ENCODE measurements around the gene IQSEC1.

IQSEC1 gene

GRCh38 chr3:13071695-13072094, 1.5 kb downstream of the IQSEC1 start:
- Mint-ChIP-seq H3K36me3 (ENCODE audit: low read depth) (peaks cover 2% of the 10 kb centered on the region), H3K4me1 (ENCODE audit: low read depth) (peaks cover 37% of the 10 kb centered on the region), H3K4me3 (no peak overlapping the region), H3K27me3 (ENCODE audit: low read depth) (peaks cover 29% of the 10 kb centered on the region), H3K27ac (no peak overlapping the region), H3K9me3 (no peaks in the 10 kb centered on the region)

DNA sequence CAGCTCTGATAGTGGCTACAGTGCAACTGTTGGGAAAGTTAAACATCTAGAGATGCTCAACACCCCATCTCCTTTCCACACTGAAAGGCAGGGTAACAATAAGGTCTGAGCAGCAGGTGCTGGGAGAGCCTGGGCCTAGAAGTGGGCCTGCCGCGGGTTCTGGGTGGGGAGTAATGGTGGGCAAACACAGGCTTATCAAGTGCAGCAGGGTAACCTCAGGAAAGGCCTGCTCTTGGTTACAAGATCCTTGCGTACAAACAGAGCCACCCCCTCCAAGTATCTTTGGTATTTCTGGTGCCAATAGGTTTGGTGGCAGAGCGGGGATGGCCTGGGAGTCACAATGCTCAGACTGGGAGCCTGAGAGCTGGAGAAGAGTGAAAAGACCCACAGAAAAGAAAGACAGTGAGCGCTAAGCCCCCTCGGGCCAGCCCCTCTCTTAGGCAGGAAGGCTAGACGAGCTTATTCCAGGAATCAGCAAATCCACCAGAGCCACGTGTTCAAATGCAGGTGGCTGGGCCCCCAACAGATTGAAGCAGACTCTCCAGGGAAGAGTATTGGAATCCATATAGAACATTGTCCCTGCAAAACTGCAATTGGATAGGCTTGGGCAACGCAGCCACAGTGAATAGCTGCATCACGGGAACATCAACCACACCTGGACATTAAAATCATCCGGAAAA, 2.7 kb downstream of the IQSEC1 start:
- peak overlapping the region; percentile 92 for H3K27ac Mint-ChIP-seq

GRCh38 chr3:13069495-13069894, 3.7 kb downstream of the IQSEC1 start:
- Mint-ChIP-seq H3K4me1 (ENCODE audit: low read depth) (peaks cover 43% of the 10 kb centered on the region), H3K27me3 (ENCODE audit: low read depth) (peaks cover 10% of the 10 kb centered on the region), H3K4me3 (peak overlapping the region; percentile 56), H3K9me3 (no peaks in the 10 kb centered on the region), H3K36me3 (ENCODE audit: low read depth) (peaks cover 2% of the 10 kb centered on the region), H3K27ac (peak overlapping the region; percentile 92)

More for the DNA sequence above, 2.7 kb downstream of the IQSEC1 start:
- H3K9me3 Mint-ChIP-seq = no peaks in the 10 kb centered on the region
- H3K4me1 Mint-ChIP-seq (ENCODE audit: low read depth) = peaks cover 40% of the 10 kb centered on the region
- peak overlapping the region; percentile 56 for H3K4me3 Mint-ChIP-seq
- H3K27me3 Mint-ChIP-seq (ENCODE audit: low read depth) = peaks cover 20% of the 10 kb centered on the region
- peaks cover 2% of the 10 kb centered on the region for H3K36me3 Mint-ChIP-seq (ENCODE audit: low read depth)

- Mint-ChIP-seq H3K27me3 (ENCODE audit: low read depth) (no peaks in the 10 kb centered on the region), H3K36me3 (ENCODE audit: low read depth) (peaks cover 5% of the 10 kb centered on the region), H3K4me1 (ENCODE audit: low read depth) (peaks cover 38% of the 10 kb centered on the region), H3K27ac (peak overlapping the region; percentile 92), H3K9me3 (no peaks in the 10 kb centered on the region), H3K4me3 (no peak overlapping the region)
These were observed 4.8 kb downstream of the IQSEC1 start for GRCh38 chr3:13068269-13069010.

DNA sequence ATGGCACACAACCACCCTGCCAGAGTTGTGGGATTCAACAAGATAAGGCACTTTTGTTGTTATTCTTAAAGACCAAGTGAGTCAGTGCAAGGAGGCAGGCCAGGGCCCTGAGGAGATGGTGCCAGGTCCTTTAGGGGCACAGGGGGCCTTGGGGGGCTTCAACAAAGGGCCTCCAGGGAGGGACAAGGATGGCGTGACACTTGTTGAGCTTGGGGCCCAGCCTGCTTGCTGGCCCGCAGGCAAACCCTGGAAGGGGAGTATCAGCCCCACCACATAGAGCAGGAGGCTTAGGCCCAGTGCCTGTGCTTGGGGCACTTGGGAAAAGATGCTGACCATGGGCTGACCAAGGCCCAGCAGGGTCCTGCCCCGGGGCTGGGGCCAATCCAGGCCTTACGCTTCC, 5.5 kb downstream of the IQSEC1 start:
- no peak overlapping the region for H3K4me3 Mint-ChIP-seq
- H3K4me1 Mint-ChIP-seq (ENCODE audit: low read depth) = peaks cover 37% of the 10 kb centered on the region
- H3K36me3 Mint-ChIP-seq (ENCODE audit: low read depth) = peaks cover 7% of the 10 kb centered on the region
- H3K27ac Mint-ChIP-seq = peak overlapping the region; percentile 45
- H3K27me3 Mint-ChIP-seq (ENCODE audit: low read depth) = no peaks in the 10 kb centered on the region
- H3K9me3 Mint-ChIP-seq = no peaks in the 10 kb centered on the region

DNA sequence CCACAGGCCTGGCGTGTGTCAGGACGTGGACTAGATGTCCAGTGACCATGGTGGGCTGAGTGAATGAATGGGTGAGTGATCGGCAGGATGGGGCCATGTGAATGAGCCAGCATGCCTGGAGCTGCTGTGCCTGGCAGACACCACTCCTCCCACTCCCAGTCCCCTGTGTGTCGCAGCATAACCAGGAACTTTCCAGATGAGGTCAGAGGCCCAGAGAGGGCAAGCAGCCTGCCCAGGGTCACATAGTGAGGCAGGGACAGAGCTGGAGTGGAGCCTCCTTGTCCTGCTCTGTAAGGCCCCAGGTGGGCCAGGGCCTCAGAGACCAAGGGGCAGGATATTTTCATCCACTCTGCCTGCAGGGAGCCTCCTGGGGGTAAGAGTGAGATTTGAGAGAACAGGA, 6.4 kb downstream of the IQSEC1 start:
- Mint-ChIP-seq H3K4me1 (ENCODE audit: low read depth) (peaks cover 36% of the 10 kb centered on the region), H3K27ac (peak overlapping the region; percentile 68), H3K9me3 (no peaks in the 10 kb centered on the region), H3K36me3 (ENCODE audit: low read depth) (peaks cover 7% of the 10 kb centered on the region), H3K4me3 (no peak overlapping the region), H3K27me3 (ENCODE audit: low read depth) (no peaks in the 10 kb centered on the region)

DNA sequence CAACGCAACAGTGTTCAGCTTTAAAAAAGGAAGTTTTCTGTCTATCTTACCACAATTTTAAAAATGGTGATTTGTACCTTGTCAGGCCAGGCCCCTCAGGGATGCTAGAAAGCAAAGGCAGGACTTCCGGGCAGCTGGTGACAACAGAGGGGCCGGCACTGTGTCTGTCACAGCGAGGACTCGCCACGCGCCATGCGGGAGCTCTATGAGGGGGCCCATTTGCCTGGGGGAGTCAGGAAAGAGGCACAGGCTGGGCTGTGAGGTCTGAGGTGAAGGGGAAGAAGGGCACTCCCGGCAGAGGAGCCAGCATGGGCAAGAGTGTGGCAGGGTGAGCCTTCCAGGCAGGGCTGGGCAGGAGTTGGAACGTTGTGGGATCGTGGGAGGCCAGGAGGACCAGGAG, 7.0 kb downstream of the IQSEC1 start:
- peaks cover 36% of the 10 kb centered on the region for H3K4me1 Mint-ChIP-seq (ENCODE audit: low read depth)

GRCh38 chr3:13065727-13066126, 7.5 kb downstream of the IQSEC1 start:
- Mint-ChIP-seq H3K27me3 (ENCODE audit: low read depth) (no peaks in the 10 kb centered on the region), H3K27ac (peak overlapping the region; percentile 2), H3K36me3 (ENCODE audit: low read depth) (peaks cover 7% of the 10 kb centered on the region), H3K4me3 (no peak overlapping the region), H3K4me1 (ENCODE audit: low read depth) (peaks cover 32% of the 10 kb centered on the region), H3K9me3 (no peaks in the 10 kb centered on the region)

More for the DNA sequence above, 7.0 kb downstream of the IQSEC1 start:
- no peak overlapping the region for H3K4me3 Mint-ChIP-seq
- H3K27ac Mint-ChIP-seq = peak overlapping the region; percentile 18
- peaks cover 7% of the 10 kb centered on the region for H3K36me3 Mint-ChIP-seq (ENCODE audit: low read depth)
- no peaks in the 10 kb centered on the region for H3K27me3 Mint-ChIP-seq (ENCODE audit: low read depth)
- H3K9me3 Mint-ChIP-seq = no peaks in the 10 kb centered on the region

- Mint-ChIP-seq H3K4me3 (no peak overlapping the region), H3K9me3 (no peaks in the 10 kb centered on the region), H3K27ac (no peak overlapping the region), H3K27me3 (ENCODE audit: low read depth) (no peaks in the 10 kb centered on the region), H3K36me3 (ENCODE audit: low read depth) (peaks cover 7% of the 10 kb centered on the region), H3K4me1 (ENCODE audit: low read depth) (peaks cover 25% of the 10 kb centered on the region)
These were observed 8.3 kb downstream of the IQSEC1 start for GRCh38 chr3:13064964-13065363.

DNA sequence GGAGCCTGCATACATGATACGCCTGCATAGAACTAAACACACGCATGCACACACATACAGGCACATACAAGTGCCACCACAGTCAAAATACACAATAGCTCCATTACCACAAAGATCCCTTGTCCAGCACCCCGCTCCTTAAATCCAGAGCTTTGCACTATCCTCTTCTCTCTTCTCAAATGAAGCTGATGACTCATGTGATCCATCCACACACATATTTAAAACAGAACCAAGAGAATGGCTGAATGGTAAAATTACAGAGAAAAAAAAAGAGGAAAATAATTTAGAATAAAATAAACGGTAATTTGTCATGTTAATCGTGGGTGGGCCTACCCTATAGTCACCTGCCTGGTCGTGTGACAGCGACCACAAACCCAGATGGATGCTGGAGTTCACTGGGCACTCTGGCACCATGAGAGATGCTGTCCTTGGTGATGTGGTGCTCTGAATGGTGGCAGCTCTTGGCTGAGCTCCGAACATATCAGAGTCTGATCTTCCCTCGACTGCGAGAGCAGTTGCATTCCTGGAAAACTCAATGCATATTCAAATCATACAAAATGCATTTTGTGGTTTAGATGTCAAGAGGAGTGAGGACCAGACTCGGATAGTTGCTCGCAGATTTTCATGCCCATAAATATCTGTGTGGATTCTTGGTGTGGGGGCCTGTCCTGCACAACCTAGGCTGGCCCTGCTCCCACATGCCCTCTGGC, 8.9 kb downstream of the IQSEC1 start:
- Mint-ChIP-seq H3K9me3 (no peaks in the 10 kb centered on the region), H3K36me3 (ENCODE audit: low read depth) (peaks cover 7% of the 10 kb centered on the region), H3K27ac (no peak overlapping the region), H3K4me3 (no peak overlapping the region), H3K27me3 (ENCODE audit: low read depth) (no peaks in the 10 kb centered on the region), H3K4me1 (ENCODE audit: low read depth) (peaks cover 18% of the 10 kb centered on the region)

GRCh38 chr3:13063225-13063624, 10.0 kb downstream of the IQSEC1 start:
- peaks cover 5% of the 10 kb centered on the region for H3K36me3 Mint-ChIP-seq (ENCODE audit: low read depth)
- H3K27me3 Mint-ChIP-seq (ENCODE audit: low read depth) = no peaks in the 10 kb centered on the region
- H3K4me3 Mint-ChIP-seq = no peak overlapping the region
- no peaks in the 10 kb centered on the region for H3K9me3 Mint-ChIP-seq
- no peak overlapping the region for H3K27ac Mint-ChIP-seq
- peaks cover 7% of the 10 kb centered on the region for H3K4me1 Mint-ChIP-seq (ENCODE audit: low read depth)

DNA sequence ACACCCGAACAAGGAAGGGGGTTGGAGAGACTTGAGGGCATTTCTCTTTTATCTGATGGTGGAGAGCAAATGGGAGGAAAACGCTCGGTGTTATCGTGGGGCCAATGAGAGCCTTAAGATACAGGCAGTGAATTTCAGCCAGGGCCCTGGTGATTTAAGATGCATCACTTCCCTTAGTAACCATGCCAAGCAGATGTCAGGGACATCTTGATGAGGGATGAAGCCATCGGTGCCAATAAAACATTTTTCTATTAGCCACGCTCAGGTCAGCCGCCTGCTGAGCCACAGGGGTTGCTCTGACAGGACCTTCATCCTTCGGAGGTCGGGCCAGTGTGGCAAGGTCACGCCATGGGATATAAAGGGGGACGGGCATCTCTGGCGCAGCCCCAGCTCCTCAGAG, 10.6 kb downstream of the IQSEC1 start:
- Mint-ChIP-seq H3K9me3 (no peaks in the 10 kb centered on the region), H3K27me3 (ENCODE audit: low read depth) (no peaks in the 10 kb centered on the region), H3K27ac (no peak overlapping the region), H3K4me1 (ENCODE audit: low read depth) (peaks cover 6% of the 10 kb centered on the region), H3K4me3 (no peak overlapping the region), H3K36me3 (ENCODE audit: low read depth) (peaks cover 5% of the 10 kb centered on the region)

- H3K4me3 Mint-ChIP-seq = no peak overlapping the region
- peaks cover 5% of the 10 kb centered on the region for H3K36me3 Mint-ChIP-seq (ENCODE audit: low read depth)
- no peak overlapping the region for H3K27ac Mint-ChIP-seq
- no peaks in the 10 kb centered on the region for H3K27me3 Mint-ChIP-seq (ENCODE audit: low read depth)
- no peaks in the 10 kb centered on the region for H3K9me3 Mint-ChIP-seq
- H3K4me1 Mint-ChIP-seq (ENCODE audit: low read depth) = peaks cover 3% of the 10 kb centered on the region
These were observed 12.8 kb downstream of the IQSEC1 start for GRCh38 chr3:13060341-13060910.

GRCh38 chr3:13058346-13059120, 14.7 kb downstream of the IQSEC1 start:
- no peak overlapping the region for H3K27ac Mint-ChIP-seq
- no peak overlapping the region for H3K4me3 Mint-ChIP-seq
- H3K27me3 Mint-ChIP-seq (ENCODE audit: low read depth) = no peaks in the 10 kb centered on the region
- H3K9me3 Mint-ChIP-seq = no peaks in the 10 kb centered on the region
- no peaks in the 10 kb centered on the region for H3K4me1 Mint-ChIP-seq (ENCODE audit: low read depth)
- H3K36me3 Mint-ChIP-seq (ENCODE audit: low read depth) = peaks cover 2% of the 10 kb centered on the region
